ENCODE results near the gene SLC6A18. TPM values are rescaled to one million over a fixed set of nuclear protein-coding genes. Genes with fewer than 3 reads are reported as not detected.

SLC6A18 gene
- total and polyA plus RNA-seq, 2 of the 13 experiments (the other 11 are each of a cell fraction or from before 2014, with no cell fraction given): not detected

DNA sequence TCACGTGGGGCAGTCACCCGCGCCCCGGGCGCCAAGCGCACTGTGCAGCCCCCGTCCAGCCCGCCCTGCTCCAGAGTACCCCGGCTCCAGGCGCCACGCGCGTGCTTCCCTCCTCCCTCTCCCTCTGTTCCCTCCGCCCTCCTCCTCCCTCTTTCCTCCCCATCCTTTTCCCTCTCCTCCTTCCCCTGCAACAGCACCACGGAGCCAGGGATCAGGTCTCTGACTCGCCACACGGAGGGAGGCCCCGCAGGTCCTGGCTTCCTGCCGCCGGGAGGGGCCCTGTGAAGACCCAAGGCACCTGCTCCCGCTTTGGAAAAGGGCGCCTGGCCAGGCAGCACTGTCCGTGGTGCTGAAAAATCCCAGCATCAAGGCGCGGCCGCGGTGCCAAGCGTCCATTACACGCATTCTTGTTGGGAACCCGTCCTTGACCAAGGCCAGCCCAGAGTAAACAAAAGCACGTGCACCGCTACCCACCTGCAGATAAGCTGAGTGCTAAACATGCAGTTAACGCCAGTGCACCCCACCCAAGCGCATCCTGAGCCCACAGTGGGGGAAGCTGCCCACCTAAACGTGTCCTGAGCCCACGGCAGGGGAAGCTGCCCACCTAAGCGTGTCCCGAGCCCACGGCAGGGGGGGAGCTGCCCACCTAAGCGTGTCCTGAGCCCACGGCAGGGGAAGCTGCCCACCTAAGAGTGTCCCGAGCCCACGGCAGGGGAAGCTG is 21.7 kb downstream of the SLC6A18 start (continued):
- TF ChIP-seq, protein P1, sequence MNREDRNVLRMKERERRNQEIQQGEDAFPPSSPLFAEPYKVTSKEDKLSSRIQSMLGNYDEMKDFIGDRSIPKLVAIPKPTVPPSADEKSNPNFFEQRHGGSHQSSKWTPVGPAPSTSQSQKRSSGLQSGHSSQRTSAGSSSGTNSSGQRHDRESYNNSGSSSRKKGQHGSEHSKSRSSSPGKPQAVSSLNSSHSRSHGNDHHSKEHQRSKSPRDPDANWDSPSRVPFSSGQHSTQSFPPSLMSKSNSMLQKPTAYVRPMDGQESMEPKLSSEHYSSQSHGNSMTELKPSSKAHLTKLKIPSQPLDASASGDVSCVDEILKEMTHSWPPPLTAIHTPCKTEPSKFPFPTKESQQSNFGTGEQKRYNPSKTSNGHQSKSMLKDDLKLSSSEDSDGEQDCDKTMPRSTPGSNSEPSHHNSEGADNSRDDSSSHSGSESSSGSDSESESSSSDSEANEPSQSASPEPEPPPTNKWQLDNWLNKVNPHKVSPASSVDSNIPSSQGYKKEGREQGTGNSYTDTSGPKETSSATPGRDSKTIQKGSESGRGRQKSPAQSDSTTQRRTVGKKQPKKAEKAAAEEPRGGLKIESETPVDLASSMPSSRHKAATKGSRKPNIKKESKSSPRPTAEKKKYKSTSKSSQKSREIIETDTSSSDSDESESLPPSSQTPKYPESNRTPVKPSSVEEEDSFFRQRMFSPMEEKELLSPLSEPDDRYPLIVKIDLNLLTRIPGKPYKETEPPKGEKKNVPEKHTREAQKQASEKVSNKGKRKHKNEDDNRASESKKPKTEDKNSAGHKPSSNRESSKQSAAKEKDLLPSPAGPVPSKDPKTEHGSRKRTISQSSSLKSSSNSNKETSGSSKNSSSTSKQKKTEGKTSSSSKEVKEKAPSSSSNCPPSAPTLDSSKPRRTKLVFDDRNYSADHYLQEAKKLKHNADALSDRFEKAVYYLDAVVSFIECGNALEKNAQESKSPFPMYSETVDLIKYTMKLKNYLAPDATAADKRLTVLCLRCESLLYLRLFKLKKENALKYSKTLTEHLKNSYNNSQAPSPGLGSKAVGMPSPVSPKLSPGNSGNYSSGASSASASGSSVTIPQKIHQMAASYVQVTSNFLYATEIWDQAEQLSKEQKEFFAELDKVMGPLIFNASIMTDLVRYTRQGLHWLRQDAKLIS (CRISPR knock-in tag; IDR thresholded peaks at IDR 0.05): no peak
- TF ChIP-seq HIVEP1 (CRISPR knock-in tag; IDR thresholded peaks at IDR 0.05): peak; percentile 49
- TF ChIP-seq MTA3 (CRISPR knock-in tag; IDR thresholded peaks at IDR 0.05): no peak
- TF ChIP-seq ZNF577 (CRISPR knock-in tag; IDR thresholded peaks at IDR 0.05; ENCODE audit: borderline replicate concordance, low read depth): 0 out of 2 replicates have a peak, but pooled peaks have one; percentile 78
- peak; percentile 83; the same call in 1 of the 2 replicates for TF ChIP-seq ZMAT3 (CRISPR knock-in tag; conservative IDR thresholded peaks at IDR 0.05)
- TF ChIP-seq KDM5B (CRISPR knock-in tag; IDR thresholded peaks at IDR 0.05; ENCODE audit: borderline replicate concordance): peak; percentile 65; the same call in 1 of the 2 replicates
- 0 out of 2 replicates have a peak, but pooled peaks have one; percentile 42 for TF ChIP-seq SP4 (CRISPR knock-in tag; IDR thresholded peaks at IDR 0.05)
- TF ChIP-seq REXO4 (CRISPR knock-in tag; IDR thresholded peaks at IDR 0.05; ENCODE audit: borderline replicate concordance): no peak
- TF ChIP-seq, protein P2, sequence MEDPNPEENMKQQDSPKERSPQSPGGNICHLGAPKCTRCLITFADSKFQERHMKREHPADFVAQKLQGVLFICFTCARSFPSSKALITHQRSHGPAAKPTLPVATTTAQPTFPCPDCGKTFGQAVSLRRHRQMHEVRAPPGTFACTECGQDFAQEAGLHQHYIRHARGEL (CRISPR knock-in tag; IDR thresholded peaks at IDR 0.05): no peak
- TF ChIP-seq, protein P3, sequence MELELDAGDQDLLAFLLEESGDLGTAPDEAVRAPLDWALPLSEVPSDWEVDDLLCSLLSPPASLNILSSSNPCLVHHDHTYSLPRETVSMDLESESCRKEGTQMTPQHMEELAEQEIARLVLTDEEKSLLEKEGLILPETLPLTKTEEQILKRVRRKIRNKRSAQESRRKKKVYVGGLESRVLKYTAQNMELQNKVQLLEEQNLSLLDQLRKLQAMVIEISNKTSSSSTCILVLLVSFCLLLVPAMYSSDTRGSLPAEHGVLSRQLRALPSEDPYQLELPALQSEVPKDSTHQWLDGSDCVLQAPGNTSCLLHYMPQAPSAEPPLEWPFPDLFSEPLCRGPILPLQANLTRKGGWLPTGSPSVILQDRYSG (CRISPR knock-in tag; IDR thresholded peaks at IDR 0.05): peak; percentile 94
- peak; percentile 63; the same call in 1 of the 2 replicates for TF ChIP-seq PRMT3 (CRISPR knock-in tag; IDR thresholded peaks at IDR 0.05; ENCODE audit: borderline replicate concordance, low read depth)
- no peak for TF ChIP-seq MEIS1 (CRISPR knock-in tag; IDR thresholded peaks at IDR 0.05; ENCODE audit: borderline replicate concordance)
- no peak for TF ChIP-seq PTBP1 (IDR thresholded peaks at IDR 0.05; ENCODE audit: low read depth, low read length, poor library complexity, severe bottlenecking)
- TF ChIP-seq ZNF264 (CRISPR knock-in tag; IDR thresholded peaks at IDR 0.05): peak; percentile 90
- TF ChIP-seq, protein P4, sequence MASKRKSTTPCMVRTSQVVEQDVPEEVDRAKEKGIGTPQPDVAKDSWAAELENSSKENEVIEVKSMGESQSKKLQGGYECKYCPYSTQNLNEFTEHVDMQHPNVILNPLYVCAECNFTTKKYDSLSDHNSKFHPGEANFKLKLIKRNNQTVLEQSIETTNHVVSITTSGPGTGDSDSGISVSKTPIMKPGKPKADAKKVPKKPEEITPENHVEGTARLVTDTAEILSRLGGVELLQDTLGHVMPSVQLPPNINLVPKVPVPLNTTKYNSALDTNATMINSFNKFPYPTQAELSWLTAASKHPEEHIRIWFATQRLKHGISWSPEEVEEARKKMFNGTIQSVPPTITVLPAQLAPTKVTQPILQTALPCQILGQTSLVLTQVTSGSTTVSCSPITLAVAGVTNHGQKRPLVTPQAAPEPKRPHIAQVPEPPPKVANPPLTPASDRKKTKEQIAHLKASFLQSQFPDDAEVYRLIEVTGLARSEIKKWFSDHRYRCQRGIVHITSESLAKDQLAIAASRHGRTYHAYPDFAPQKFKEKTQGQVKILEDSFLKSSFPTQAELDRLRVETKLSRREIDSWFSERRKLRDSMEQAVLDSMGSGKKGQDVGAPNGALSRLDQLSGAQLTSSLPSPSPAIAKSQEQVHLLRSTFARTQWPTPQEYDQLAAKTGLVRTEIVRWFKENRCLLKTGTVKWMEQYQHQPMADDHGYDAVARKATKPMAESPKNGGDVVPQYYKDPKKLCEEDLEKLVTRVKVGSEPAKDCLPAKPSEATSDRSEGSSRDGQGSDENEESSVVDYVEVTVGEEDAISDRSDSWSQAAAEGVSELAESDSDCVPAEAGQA (IDR thresholded peaks at IDR 0.05; ENCODE audit: low read depth): no peak
- TF ChIP-seq, protein P4 (CRISPR knock-in tag; IDR thresholded peaks at IDR 0.05; ENCODE audit: borderline replicate concordance): peak; percentile 85; the same call in 1 of the 2 replicates

Data from HepG2 (cell line).